GM18870 (cell line): ENCODE measurements around the gene MGAT4D.
"Not testable (repeated sequence)": the region's sequence is repeated elsewhere in the genome, so short reads cannot be mapped to it uniquely, and the experiment has no call there.

Source experiments
- ATAC-seq: cut with Tn5 transposase; IDR thresholded peaks from one replicate; pipeline ENCODE4 v1.9.1; 2021; ENCODE audit warnings: moderate library complexity; ENCODE audit not compliant: unreplicated experiment

Gene MGAT4D

GRCh38 chr4:140497747-140498636, at the start of gene MGAT4D:
Gene MGAT4D (minus strand): TSS chr4:140498293. CDS start chr4:140498222, 71 bp downstream.
- ATAC-seq = no peak

GRCh38 chr4:140533951-140534480, 35.9 kb upstream of the MGAT4D start:
- no peak for ATAC-seq

GRCh38 chr4:140529434-140529833, 31.3 kb upstream of the MGAT4D start:
- no peak for ATAC-seq

- peak; percentile 99 for ATAC-seq
Observed at GRCh38 chr4:140523857-140524742, 26.0 kb upstream of the MGAT4D start, which contains the start of gene ELMOD2. Gene ELMOD2 (plus strand): TSS chr4:140524168. CDS start chr4:140525429, 1,261 bp downstream.

GRCh38 chr4:140523370-140523856, 25.3 kb upstream of the MGAT4D start:
- ATAC-seq = peak; percentile 31

- no peak for ATAC-seq
Observed at GRCh38 chr4:140515423-140515822, 17.3 kb upstream of the MGAT4D start.

- not testable (repeated sequence) for ATAC-seq
Observed at GRCh38 chr4:140513765-140514164, 15.7 kb upstream of the MGAT4D start.

GRCh38 chr4:140504261-140504660, 6.2 kb upstream of the MGAT4D start:
- ATAC-seq = no peak

GRCh38 chr4:140499391-140499790, 1.3 kb upstream of the MGAT4D start:
- ATAC-seq = no peak

GRCh38 chr4:140497405-140497746, 717 bp downstream of the MGAT4D start:
- no peak for ATAC-seq

- no peak for ATAC-seq
Observed at GRCh38 chr4:140485939-140486338, 12.2 kb downstream of the MGAT4D start.

- ATAC-seq = no peak
Observed at GRCh38 chr4:140483445-140483844, 14.6 kb downstream of the MGAT4D start.

- ATAC-seq = no peak
Observed at GRCh38 chr4:140472156-140472555, 25.9 kb downstream of the MGAT4D start.

- no peak for ATAC-seq
Observed at GRCh38 chr4:140469791-140470733, 28.0 kb downstream of the MGAT4D start.

GRCh38 chr4:140466146-140466545, 31.9 kb downstream of the MGAT4D start:
- no peak for ATAC-seq

GRCh38 chr4:140463614-140464013, 34.5 kb downstream of the MGAT4D start:
- no peak for ATAC-seq

- no peak for ATAC-seq
Observed at GRCh38 chr4:140463182-140463581, 34.9 kb downstream of the MGAT4D start.

- ATAC-seq = no peak
Observed at GRCh38 chr4:140450352-140450751, 47.7 kb downstream of the MGAT4D start.

GRCh38 chr4:140448830-140449229, 49.3 kb downstream of the MGAT4D start:
- no peak for ATAC-seq

GRCh38 chr4:140448162-140448561, 49.9 kb downstream of the MGAT4D start:
- ATAC-seq = no peak
